Heart left ventricle (tissue), 13 donors: Measurements from ENCODE around the gene INPP4B.

Experiments
- CTCF ChIP-seq, 12 donors: fragments of 200-600 bp; sonication (generic) in 4 of 12; IDR thresholded peaks; one replicate each; pipeline versions ENCODE4 v1.5.0 to v1.8.0; 2018 to 2022; ENCODE audit warnings: antibody characterized with exemption in 12 of 12, mild to moderate bottlenecking in 5 of 12
- POLR2A ChIP-seq, 2 donors: fragments of 450-650 bp; IDR thresholded peaks; one replicate each; pipeline ENCODE4 v1.6.1; 2017; ENCODE audit warnings: antibody characterized with exemption in 2 of 2, mild to moderate bottlenecking in 2 of 2, moderate library complexity in 2 of 2
- donor health status: ischemic (EF 13 %, LVEDD 7.1; RV severe dilation, severe dysfunction).
- donor health status: DM: no; HTN: yes; CAD: no.
- donor health status: DM: no; HTN: no; CAD: no.
- donor health status: ischemic (EF 25% LVEDD 6.9; RV normal size, moderate dysfunction).
- donor health status: ischemic (EF 25% LVEDD 5.7; RV mildly dilated, moderate dysfunction).
- donor health status: ischemic (EF 35%, LVEDD 5.7; RV mildly dilated, moderate dysfunction).
- donor health status: nonischemic (EF 11% LVEDD 7.7; RV severe dilation, severe dysfunction).
- donor health status: DM: yes; HTN: yes; CAD: no.
- donor health status: PGD.
- donor health status: ischemic (EF 29% LVEDD 5.4; RV normal size, mild dysfunction).
- donor health status: nonischemic (EF 23%, LVEDD 6.1; RV moderate dilation, normal function).

DNA sequence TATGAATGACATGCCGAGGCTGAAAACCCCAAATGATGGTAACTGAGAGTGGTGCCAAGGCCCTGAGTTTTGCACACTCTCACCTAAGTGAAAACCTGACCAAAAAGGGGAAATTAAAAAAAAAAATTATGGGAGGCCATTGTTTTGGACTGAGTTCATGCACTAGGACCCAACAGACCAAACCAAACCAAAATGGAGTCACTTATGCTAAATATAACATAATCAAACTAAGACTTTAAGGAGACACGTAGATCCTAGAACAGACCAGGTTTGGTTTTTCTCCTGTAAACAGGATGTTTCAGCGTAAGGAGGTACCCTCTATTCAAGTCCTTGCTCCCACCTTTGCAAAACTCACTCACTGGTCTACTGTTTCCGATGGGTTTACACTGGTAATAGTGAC is 453.0 kb downstream of the INPP4B start:
- TF ChIP-seq CTCF (IDR thresholded peaks at IDR 0.05) (no peak), POLR2A (IDR thresholded peaks at IDR 0.05) (no peak)
